ENCODE measurements around the gene PIK3CD.
A peak's percentile ranks its signal among the peaks of the same experiment; 100 is the strongest.
"Not testable (repeated sequence)": the region's sequence is repeated elsewhere in the genome, so short reads cannot be mapped to it uniquely, and the experiment has no call there.

The PIK3CD gene

DNA sequence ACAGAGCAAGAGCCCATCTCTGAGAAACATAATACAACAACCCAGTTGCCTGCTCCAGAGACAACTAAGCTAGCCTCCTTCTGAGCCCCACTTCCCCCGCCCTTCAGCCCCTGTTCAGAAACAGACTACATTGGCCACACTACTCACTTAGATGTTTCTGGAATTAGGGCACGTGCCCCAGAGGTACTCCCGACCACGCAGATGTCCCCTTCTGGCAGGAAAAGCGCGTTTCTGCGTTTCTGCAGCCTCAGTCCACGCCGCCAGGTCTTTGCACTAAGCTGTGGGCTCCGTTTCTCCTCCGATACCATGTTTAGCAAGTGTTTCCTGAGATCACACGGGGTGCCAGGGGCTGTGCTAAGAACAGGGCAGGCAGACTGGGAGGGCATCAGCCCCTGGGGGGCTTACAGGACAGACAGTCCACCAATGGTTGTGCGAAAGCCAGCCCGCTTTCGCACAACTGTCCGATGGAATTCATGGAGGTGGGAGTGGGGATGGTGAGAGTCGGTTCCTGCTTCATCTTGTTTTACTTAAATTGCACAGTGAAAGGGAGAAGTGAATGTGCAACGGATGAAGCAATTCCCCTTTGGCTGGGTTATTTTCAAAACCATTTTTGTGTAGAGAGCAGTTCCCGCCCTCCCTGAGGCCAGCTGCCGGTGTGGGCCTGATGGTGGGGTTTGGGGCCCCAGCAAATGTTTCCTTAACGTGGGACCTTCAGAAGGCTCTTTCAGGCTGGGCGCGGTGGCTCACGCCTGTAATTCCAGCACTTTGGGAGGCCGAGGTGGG lies 2.7 kb downstream of the PIK3CD start:
- no peak for DNase-seq

DNA sequence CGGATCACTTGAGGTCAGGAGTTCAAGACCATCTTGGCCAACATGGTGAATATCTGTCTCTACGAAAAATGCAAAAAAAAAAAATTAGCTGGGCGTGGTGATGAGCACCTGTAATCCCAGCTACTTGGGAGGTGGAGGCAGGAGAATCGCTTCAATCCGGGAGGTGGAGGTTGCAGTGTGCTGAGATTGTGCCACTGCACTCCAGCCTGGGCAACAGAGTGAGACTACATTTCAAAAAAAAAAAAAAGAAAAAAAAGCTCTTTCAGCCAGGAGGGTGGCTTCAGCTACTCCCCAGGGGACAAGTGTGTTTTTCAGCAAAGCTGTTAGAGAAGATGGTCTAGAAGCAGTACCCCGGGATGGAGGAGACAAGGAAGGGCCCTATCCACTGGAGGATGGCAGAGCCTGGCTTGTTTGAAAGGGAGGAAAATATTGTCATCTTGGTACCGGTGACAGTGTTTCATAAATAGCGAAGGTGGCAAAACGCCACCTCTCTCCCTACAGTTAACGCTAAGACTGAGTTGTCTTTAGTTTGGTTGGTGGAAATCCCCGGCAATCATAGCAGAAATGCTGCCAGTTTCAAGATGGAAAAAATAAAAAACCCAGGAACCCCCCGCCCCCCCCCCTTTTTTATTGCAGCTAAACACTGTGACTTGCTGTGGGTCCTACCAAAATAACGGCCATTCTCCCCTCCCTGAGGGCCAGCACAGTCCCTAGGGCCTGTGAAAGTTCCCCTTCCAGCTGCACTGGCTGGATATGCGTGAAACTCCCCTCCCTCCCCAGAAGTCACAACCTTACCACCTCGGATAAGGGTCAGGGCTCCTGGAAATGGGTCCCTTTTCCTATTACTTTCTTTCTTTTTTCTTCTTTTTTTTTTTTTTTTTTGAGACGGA lies 3.5 kb downstream of the PIK3CD start:
- no peak for DNase-seq

DNA sequence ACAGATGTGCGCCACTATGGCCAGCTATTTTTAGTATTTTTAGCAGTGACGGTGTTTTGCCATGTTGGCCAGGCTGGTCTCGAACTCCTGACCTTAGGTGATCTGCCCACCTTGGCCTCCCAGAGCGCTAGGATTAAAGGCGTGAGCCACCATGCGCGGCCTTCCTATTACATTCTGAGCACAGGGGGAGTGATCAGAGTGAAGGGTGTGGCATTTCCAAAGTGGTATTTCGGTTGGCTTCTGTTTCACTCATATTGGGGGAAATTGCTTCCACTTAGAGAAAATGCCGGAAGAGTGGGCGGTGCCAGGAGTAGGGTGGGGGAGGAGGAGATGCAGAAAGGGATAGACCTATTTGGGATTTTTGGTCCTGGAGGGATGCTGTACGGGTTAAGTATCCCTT lies 4.3 kb downstream of the PIK3CD start:
- no peak for DNase-seq

DNA sequence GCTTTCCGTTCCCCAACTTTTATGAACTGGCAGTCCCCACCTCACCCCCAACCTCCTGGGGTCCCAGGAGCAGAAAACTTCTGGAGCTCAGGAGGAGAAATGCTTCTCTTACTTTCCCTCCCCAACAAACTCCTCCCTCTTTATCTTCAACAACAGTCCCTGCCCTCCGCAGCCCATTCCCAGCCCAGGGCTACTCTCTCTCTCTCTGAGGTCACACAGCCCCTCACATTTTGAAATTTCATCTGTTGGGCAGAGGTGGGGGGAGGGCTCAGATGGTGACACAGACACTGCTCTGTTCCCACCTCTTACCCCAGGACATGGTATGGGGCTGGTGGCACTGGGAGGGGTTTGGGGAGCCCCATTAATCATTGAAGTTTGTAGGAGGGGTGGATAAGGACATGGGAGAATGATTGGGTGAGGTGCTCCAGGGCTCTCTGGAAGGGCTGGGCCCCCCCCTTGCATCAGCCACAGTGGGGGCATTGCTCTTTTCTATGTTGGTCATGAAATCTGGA lies 6.0 kb downstream of the PIK3CD start:
- DNase-seq = no peak

DNA sequence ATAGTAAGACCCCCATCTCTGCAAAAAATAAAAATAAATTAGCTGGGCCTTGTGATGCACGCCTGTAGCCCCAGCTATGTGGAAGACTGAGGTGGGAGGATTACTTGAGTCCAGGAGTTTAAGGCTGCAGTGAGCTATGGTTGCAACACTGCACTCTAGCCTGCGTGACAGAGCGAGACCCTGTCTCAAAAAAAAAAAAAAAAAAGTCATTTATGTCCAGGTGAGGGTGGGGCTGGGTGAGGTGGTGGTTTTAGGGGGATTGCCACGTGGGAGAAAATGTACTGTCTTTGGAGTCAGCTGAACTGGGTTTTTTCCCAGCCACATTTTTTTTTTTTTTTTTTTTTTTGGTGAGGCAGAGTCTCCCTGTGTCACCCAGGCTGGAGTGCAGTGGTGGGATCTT lies 6.7 kb downstream of the PIK3CD start:
- DNase-seq = no peak

DNA sequence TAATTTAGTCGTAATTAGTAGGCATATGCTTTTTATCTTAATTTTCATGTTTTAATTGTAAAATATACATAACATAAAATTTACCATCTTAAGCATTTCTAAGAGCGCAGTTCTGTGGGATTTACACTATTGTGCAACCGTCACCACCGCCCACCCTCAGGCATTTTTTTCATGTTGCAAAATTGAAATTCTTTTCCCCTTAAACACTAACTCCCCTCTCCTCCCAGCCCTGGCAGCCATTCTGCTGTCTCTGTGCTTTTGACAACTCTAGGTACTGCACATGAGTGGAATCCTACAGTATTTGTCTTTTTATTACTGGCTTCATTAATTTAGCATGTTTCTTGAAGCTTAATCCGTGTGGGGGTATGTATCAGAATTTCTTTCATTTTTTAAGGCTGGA lies 7.8 kb downstream of the PIK3CD start:
- DNase-seq = no peak

DNA sequence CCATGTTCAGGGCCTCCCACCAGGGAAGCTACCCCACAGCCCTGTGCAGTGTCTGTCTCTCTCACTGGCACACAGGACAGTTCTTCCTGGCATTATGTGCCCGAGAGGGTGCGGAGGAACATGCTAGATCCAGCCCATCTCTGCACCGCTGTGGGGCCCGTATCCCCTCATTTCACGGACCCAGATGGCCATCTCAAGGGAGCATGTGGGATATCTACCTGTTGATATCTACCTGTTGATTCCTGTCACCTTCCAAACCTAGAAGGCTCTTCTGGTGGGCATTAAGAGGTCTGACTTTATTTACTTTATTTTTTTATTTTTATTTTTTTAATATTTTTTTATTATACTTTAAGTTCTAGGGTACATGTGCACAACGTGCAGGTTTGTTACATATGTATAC lies 11.7 kb downstream of the PIK3CD start:
- DNase-seq = no peak

DNA sequence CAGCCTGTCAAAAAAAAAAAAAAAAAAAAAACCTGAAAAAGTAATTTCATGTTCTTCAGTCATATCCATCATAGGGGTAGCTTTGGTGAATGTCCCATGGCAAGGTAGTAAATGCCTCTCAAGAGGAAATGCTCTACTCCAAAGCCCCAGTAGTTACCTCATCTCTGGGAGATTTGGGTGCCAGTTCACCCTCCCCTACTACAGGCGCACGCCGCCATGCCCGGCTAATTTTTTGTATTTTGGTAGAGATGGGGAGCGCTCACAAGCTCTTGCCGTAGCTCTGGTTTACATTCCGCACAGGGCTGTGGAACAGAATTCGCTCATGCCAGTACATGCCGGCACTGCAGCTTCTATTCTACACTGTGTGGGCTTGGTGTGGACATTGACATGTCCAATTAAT lies 13.7 kb downstream of the PIK3CD start:
- no peak for DNase-seq

DNA sequence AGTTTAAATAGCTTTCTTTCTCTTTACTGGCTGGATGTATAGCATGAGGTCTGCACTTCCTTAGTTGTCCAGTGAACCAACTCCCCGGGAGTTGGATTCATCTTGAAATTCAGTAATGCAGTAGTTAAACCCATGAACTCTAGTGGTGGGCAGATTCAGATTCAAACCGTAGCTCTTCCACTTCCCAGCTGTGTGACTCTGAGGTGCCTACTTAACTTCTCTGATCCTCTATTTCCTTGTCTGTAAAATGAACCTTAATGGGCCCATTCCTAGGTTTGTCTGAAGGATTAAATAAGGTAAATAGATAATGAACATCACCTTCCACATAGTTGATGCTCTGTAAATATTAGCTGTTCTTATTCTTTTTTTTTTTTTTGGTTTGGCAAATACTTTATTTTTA lies 16.5 kb downstream of the PIK3CD start:
- DNase-seq = no peak

DNA sequence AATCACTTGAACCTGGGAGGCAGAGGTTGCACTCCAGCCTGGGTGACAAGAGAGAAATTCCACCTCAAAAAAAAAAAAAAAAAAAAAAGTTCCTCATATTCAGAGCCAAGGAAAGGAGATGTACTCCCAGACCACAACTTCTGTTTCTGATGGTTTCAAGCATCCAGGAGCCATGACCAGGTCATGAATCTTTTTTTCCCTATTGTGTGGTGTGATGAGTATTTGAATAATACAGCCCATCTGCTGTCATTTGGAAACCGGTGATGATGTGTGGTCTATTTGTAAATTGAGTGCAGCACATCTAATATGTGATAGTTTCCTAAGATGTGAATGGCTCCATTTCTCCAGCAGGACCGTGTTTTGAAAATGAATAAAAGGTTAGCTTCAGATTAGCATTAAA lies 18.6 kb downstream of the PIK3CD start:
- no peak for DNase-seq

DNA sequence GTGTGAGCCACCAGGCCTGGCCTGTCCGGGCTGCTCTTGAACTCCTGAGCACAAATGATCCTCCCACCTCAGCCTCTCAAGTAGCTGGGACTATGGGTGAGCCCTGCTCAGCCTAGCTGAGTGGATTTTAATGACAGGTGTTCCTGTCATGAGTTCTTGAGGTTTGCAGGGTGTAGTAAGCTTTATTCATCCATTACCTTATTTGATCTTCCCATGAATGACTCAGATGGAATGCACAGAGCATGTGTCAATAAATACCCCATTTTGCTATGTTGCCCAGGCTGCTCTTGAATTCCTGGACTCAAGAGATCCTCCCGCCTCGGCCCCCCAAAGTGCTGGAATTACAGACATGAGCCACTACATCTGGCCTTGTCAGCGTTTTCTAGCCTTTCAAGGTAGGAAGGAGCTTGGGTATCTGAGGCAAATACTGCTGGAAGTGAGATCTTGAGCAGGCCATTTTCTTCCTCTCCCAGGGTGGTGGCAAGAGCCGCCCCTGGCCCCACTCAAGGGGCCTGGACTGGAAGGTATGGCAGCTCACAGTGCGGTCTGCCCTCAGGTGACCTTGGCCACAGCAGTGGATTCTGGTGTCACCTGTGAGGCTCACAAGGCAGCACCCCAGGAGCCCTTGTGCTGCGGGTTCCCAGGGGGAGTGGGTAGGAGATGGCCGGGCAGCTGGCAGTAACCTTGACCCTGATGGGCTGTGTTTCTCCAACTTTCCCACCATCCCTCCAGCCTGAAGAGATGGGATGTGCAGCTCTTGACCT lies 20.0 kb downstream of the PIK3CD start:
- DNase-seq = no peak

DNA sequence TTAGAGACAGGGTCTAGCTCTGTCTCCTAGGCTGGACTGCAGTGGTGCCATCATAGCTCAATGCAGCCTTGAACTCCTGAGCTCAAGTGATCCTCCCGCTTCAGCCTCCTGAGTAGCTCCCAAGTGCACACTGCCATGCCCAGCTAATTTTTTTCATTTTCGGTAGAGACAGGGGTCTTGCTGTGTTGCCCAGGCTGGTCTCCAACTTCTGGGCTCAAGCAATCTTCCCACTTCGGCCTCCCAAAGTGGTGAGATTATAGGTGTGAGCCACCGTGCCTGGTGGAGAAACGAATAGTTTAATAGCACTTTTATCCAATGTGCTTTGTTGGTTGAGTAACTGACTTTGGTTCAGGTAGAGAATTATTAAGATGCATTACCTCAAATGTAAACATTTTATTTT lies 20.9 kb downstream of the PIK3CD start:
- no peak for DNase-seq

DNA sequence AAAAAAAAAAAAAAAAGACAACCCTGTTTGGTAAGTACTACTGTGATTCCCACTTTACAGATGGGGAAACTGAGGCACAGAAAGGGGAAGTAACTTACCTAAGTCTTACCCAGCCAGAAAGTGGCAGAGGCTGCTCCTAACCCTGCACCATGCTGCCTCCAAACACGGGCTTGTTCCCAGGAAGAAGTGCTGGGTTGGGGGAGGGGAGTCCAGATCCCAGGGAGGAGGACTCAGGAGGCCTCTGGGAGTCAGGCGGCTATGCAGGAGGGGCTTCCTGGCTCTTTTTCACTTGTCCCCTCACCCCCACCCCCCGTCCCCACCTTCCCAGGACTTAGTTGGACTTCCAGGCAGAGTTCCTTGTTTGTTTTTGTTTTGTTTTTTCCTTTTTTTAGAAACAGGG lies 23.9 kb downstream of the PIK3CD start:
- DNase-seq = no peak

DNA sequence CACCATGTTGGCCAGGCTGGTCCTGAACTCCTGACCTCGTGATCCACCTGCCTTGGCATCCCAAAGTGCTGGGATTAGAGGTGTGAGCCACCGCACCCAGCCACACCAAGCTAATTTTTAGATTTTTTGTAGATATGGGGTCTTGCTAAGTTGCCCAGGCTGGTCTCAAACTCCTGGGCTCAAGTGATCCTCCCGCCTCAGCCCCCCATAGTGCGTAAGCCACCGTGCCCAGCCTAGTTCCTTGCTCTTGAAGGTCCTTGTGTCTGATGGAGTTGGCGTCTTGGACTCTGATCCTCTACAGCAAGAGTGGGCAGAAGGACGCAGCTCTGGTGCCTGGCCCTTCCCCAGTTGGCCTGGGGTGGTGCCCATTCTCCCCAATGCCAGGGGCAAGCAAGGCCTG lies 24.6 kb downstream of the PIK3CD start:
- DNase-seq = not testable (repeated sequence)

DNA sequence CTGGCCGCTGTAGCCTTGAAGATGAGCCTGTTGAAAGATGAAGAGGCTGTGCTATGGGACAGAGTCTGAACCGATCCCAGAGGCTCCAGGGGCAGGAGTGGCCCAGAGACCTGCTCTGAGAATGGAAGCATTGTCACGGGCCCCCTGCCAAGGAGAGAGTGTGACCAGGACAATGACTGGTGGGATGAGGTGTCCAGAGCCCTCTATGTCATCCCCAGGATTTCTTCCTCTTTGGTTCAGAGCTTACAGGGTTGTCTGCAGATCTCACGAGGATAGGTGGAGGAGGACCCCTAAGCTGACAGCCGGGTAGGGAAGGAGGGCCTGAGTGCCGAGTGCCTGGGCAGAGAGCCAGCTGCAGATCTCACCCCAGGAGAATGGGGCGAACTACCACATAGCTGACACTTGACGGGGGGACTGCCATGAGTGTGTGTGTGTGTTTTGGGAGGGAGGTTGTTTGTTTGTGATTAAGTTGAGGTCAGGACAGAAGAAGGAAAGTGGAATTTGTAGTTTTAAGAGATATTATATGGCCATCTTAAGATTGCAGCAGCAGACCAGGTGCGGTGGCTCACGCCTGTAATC lies 25.4 kb downstream of the PIK3CD start:
- DNase-seq = no peak

DNA sequence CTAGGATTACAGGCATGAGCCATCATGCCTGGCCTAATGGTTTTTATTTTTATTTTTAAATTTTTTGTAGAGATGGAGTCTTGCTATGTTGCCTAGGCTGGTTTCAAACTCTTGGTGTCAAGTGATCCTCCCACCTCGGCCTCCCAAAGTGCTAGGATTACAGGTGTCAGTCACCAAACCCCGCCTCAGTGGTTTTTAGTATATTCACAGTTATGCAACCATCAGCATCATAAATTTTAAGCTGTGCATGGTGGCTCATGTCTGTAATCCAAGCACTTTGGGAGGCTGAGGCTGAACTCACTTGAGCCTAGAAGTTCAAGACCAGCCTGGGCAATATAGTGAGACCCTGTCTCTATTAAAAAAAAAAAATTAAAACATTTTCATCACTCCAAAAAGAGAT lies 28.6 kb downstream of the PIK3CD start:
- no peak for DNase-seq

DNA sequence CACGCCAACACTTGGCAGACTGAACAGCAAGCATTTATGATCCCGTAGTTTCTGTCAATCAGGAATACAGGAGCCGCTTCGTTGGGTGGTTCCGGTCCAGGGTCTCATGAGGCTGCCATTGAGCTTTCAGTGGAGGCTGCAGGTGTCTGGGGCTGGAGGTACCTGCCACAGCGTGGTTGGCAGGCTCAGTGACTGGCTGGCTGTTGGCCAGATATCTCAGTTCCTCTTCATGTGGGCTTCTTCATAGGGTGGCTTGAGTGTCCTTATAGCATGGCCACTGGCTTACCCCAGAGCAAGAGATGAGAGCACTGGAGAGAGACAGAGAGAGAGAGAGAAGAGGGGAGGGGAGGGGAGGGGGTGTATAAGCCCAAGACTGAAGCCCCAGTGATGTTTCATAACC lies 29.3 kb downstream of the PIK3CD start:
- DNase-seq = no peak

DNA sequence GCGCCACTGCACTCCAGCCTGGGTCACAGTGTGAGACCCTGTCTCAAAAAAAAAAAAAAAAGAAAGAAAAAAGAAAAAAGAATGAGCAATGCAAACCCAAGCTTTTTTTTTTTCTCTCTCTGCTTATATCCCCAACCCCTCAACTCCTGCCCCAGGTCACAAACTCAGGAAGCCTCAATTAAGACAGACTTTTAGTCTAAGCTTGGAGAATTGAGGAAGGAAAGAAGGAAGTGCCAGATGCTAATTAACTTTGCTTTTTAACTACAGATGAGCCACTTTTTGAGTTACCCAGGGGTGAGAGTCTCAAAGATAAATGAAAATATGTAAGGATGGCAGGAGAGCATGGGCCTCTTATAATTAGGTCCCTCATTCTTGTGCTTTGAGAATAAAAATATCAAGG lies 33.3 kb downstream of the PIK3CD start:
- DNase-seq = no peak

DNA sequence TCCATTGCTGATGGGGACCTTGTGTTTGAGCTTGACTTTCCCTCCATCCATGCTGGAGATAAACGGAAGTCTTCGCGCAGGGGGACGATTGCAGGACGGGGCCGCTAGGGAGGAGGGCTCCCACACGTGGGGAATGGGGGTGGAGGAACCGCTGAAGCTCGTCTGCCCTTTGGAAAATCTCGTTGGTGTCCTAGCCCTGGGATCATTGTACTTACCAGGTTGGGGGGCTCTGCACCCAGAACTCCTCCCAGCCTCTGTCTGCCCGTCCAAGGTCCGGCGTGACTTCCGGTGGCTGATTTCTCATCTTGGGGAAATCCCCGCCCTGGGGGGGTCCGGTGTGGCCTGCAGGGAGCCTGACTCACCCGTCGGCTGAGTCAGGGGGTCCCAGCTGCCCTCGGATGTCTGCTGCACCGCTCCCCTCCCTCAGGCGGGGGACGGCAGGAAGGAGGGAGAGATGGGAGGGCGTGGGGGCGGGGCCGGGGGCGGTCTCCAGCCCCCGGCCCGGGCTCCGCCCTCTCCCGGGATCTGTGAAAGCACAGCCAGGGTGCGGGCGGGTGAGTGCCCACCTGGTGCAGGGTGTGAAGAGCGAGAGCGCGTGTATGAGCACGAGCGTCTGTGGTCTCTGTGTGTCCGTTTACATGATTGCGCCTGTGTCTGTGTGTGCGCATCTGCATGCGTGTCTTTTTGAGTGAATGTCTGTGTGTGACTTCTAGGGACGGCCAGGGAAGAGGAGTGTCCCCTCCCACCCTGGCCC lies 35.8 kb downstream of the PIK3CD start:
- peak; percentile 77 for DNase-seq

DNA sequence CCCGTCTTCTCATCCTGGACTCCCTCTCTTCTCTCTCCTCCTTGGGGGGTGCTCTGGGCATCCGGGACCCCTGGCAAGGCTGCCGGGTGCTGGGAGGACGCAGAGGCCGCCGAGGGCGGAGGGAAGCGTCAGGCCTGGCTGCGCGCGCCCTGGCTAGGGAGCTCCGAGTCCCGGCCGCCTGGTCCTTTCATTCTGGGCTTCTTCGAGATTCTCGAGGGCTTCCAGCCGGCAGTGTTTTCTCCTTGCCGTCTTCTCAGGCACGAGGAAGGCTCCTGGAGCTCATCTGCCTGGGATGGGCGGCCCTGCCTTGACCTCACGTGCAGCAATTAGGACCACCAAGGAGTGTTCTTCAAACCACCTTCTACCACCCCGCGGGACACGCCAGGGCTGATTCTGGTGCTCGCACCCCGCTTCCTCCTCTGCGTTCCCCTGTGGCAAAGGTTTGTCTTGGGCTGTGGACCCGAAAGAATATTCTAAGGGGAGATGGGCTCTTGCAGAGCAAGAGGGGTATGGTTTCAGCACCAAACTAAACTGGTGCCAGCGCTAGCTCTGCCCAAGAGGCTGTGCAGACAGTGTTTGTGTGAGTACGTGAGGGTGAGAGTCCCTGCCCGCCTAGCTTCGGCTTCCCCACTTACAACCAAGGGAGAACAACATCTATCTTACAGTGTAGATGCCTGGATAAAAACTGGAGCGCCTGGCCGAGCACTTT lies 36.5 kb downstream of the PIK3CD start:
- no peak for DNase-seq

DNA sequence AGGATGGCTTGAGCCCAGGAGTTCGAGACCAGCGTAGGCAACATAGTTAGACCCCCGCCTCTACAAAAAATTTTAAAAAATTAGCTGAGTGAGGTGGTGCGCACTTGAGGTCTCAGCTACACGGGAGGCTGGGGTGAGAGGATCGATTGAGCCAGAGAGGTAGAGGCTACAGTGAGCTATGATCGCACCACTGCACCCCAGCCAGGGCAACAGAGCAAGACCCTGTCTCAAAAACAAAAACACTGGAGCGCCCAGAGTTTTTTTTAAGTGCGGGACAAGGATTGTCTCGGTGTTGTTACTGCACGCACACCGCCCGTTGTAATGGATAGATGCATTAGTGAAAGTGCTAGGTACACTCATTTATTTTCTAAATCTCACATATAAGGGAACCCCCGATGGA lies 37.1 kb downstream of the PIK3CD start:
- no peak for DNase-seq
